Astrocyte (in vitro differentiated cells and primary cell): ENCODE results near the gene EYS.
"Not testable (repeated sequence)": the region's sequence is repeated elsewhere in the genome, so short reads cannot be mapped to it uniquely, and the experiment has no call there.

ENCODE experiments used
- CTCF ChIP-seq: IDR thresholded peaks from 2 replicates; pipeline ENCODE4 v1.5.1; 2011; ENCODE audit warnings: low read depth, mild to moderate bottlenecking, inconsistent platforms, low read length, moderate library complexity; ENCODE audit not compliant: insufficient read depth
- EZH2 ChIP-seq: IDR thresholded peaks from 2 replicates; pipeline ENCODE4 v1.6.1; 2012; ENCODE audit warnings: mild to moderate bottlenecking, low read length, inconsistent platforms; ENCODE audit not compliant: insufficient read depth

- TF ChIP-seq CTCF, EZH2: not testable (repeated sequence)
These were observed 1258.9 kb downstream of the EYS start for GRCh38 chr6:64448101-64448500.
